GM21717 (cell line): ENCODE data around the gene TACR2.

Experiments used
- ATAC-seq: cut with Tn5 transposase; IDR thresholded peaks from one replicate; pipeline ENCODE4 v1.9.1; 2021; ENCODE audit warnings: mild to moderate bottlenecking, moderate library complexity; ENCODE audit not compliant: unreplicated experiment

TACR2 gene

GRCh38 chr10:69405221-69405620, 11.5 kb downstream of the TACR2 start:
- ATAC-seq, result no peak

GRCh38 chr10:69404786-69405185, 11.9 kb downstream of the TACR2 start:
- no peak for ATAC-seq

DNA sequence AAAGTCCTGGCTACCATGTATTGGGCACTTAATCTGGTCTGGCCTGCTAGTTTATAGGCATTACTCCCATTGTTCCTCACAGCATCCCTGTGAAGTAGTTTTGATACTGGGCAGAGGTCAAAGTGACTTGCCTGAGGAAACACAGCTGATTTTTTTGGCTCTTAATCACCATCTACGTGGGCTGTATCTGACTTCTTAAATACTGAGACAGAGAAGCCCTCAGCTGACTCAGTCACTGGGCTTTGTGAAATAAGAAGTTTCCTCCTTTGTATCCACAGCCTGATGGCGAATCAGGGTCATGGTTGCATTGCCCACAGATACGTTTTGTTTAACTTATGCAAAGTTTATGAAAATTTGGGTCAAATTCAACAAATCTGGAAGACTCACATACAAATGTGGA, 13.2 kb downstream of the TACR2 start:
- ATAC-seq, result no peak

DNA sequence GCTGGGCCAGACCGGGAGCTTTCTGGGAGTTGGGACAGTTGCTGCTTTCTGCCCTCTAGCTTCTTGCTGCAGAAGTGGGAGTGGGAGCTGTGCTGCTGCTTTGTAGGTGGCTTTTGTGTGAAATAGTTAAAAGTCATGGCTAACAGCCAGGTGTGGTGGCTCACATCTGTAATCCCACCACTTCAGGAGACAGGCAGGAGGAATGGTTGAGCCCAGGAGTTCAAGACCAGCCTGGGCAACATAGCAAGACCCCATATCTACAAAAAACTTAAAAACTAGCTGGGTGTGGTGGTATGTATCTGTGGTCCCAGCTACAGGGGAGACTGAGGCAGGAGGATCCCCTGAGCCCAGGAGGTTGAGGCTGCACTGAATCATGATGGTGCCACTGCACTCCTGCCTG, 13.7 kb downstream of the TACR2 start:
- ATAC-seq, result no peak

DNA sequence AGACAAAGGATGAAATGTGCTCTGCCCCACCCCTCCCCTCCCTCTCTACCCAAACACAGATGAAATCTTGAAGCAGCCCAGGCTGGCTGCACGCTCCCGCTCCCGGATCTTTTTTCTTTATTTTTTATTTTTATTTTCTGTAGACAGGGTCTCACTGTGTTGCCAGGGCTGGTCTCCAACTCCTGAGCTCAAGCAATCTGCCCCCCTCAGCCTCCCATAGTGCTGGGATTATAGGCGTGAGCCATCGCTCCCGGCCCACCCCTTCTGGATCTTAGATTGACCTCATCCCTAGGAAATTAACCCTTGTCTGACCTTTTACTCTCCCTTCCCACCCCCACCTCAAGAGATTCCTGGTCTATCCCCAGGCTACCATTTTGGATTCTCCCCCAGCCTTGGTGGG, 14.3 kb downstream of the TACR2 start:
- no peak for ATAC-seq

GRCh38 chr10:69401416-69401815, 15.3 kb downstream of the TACR2 start:
- ATAC-seq, result no peak

- no peak for ATAC-seq
Observed at GRCh38 chr10:69400936-69401335, 15.8 kb downstream of the TACR2 start.

GRCh38 chr10:69398466-69398865, 18.3 kb downstream of the TACR2 start:
- no peak for ATAC-seq

DNA sequence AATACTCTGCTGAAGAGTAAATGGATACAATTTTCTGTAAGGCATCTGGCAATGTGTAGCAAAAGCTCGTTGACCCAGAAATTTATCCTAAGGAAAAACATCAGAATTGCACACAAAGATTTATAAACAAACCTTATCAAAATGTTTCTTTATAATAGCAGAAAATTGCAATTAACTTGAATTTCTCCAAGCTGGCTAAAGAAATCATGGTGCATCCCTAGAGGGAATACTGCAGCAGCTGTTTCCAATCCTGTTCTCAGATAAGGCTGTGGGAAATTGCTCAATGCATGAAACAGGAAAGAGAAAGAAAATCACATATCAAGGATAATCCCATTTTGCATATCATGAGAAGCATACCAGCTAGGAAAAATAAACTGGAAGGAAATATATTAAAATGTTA, 18.7 kb downstream of the TACR2 start:
- ATAC-seq, result no peak

- no peak for ATAC-seq
Observed at GRCh38 chr10:69394020-69394419, 22.7 kb downstream of the TACR2 start.

DNA sequence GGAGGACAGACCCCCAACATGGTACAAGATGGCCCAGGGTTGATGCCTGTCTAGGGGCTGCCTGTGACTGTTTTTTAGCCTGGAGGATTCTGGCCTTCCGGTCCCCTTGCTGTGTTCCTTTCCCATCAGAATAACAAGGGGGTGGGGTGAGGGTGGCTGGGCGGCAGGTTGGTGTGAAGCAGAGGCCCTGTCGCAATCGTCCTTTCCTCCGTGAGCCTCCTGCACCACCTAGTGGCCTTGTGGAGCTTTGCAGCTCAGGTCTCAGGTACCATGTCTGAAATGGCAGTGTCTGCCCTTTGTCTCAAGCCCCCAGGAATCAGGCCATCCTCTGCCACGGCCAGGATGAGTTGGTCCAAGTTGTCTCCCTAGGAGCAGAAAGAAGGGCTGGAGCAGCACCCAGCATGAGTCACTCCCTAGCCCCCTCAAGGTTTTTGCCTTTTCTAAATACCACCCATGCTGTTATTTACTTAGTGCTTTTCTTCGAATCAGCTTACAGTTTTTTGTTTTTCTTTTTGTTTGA, 24.2 kb downstream of the TACR2 start:
- ATAC-seq, result peak; percentile 77

GRCh38 chr10:69391158-69391557, 25.6 kb downstream of the TACR2 start:
- ATAC-seq, result no peak

GRCh38 chr10:69389827-69390490, 26.8 kb downstream of the TACR2 start:
- ATAC-seq, result no peak

DNA sequence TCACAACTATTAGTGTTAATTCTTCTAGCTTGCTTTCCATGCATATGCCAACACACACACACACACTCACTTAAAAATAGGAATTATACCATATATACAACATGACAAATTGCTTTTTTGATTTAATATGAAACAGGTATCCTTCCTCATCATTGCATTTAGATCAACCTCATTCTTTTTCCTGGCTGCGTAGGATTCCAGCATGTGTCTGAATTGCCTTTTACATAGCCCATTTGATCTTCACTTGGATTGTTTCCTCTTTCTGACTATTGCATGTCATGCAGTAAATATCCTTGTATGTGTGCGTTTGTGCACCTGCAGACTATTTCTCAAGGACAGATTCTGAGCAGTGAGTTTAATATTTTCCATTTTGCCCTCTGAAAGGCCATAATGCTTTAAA, 28.2 kb downstream of the TACR2 start:
- no peak for ATAC-seq

DNA sequence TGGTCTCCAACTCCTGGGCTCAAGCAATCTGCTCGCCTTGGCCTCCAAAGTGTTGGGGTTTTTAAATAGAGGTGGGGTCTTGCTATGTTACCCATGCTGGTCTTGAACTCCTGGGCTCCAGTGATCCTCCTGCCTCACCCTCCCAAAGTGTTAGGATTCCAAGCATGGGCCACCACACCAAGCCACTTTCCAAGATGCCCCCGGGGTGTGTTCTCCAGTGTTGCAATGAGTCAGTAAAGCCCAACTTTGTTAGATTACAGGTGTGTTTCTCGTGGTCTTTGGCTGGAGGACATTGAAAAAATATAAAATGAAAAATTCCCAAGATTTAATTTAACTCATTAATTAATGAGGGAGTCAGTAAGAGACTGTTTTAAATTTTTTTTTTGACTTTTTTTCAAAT, 29.2 kb downstream of the TACR2 start:
- ATAC-seq, result no peak

DNA sequence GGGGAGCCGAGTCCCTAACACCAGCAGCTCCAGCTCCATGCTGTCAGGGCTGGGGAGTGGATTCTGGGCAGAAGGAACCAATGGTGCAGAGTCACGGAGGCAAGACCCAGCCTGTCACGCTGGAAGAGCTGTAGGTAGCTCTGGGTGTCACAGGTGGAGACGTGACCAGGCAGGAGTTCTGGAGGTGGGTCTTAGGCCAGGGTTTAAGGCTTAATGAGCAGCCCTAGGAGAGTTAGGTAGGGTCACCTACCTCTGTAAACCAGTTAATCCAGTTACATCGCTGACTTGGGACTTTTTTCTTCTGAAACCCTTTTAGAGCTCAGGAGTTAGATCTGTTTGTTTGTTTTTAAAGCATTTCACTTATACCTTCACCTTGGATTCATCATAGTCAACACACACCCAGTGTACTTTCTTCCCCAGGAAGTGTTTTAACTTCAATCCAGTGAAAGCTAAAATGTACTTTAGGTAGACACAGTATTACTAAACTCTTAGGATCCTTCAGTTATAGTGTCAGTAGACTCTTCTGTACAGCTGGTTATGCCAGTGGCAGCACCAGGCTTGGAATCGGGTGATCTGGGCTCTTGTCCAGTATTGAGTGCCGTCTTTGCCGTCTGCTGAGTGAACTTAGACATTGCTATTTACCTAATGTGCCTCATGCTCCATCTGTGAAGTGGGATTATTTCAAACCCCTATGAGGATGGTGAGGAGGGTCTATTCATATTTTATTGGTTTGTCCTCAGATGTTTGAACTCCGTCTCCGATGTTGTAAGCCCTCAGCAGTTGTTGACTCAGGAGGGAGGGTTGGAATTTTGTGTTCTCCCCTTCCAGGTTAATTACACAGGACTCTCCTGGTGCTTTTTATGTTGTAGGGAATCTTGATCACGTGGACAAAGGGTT, 31.0 kb downstream of the TACR2 start:
- no peak for ATAC-seq

DNA sequence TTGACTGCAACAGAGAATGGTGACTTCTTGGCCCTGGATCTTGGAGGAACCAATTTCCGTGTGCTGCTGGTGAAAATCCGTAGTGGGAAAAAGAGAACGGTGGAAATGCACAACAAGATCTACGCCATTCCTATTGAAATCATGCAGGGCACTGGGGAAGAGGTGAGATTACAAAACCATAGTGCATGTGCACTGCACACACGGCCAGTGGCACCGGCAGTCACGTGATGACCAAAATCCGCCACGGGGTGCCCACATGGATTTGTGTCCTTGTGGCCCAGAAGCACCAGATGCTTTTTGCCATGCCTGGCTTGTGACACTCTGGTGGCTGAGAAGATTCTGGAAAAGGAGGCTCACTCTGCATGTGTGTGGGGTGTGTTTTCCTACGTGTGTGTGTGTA, 32.4 kb downstream of the TACR2 start:
- ATAC-seq, result no peak

DNA sequence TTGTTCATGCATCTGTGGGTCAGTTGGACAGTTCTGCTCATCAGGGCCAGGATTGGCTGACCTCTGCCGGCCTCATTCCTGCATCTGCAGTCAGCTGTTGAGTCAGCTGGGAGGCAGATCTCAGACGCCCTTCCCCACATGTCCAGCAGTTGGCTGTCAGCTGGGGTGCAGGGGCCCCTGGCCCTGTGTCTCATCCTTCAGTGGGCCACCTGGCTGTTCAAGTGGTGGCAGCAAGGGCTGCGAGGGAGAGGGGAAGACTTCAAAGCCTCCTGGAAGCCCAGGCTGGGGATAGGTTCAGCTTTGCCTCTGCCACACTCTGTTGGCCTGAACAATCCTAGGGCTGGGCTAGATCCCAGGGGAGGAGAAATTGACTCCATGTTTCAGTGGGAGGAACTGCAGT, 33.2 kb downstream of the TACR2 start:
- ATAC-seq, result no peak

- no peak for ATAC-seq
Observed at GRCh38 chr10:69382382-69383117, 34.2 kb downstream of the TACR2 start.

GRCh38 chr10:69379800-69380199, 36.9 kb downstream of the TACR2 start:
- no peak for ATAC-seq

DNA sequence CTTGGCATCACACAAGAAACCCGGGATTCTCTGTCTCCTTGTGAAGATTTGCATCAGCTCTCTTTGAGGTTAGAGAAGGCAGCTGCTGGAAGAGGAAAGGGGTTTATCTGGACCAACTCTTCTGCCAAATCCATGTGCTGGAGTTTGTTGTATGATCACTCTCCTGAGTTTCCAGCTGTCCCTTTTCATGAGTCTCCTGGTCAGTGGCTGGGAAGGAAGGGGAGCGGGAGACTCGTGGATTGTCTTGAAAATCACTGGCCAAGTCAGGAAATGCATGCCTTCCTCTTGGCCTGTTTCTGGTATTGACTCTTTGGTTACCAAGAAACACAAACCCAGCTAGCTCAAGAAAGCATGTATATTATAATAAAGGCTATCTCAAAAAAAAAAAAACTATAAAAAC, 38.8 kb downstream of the TACR2 start:
- no peak for ATAC-seq
